GM12891 (cell line): ENCODE data around the gene GOLGA2.

Source experiments
- DNase-seq: peaks from one replicate; pipeline ENCODE4 v3.0.0; 2011; ENCODE audit warnings: low spot score; ENCODE audit not compliant: insufficient read length
- FAIRE-seq: peaks from 2 replicates; lab custom pipeline; 2011; peaks lifted over from hg19 to GRCh38; lab: Jason Lieb, UNC
- PAX5 ChIP-seq: IDR thresholded peaks from 2 replicates; pipeline ENCODE4 v1.6.1; 2011; ENCODE audit warnings: low read length, moderate library complexity, mild to moderate bottlenecking; ENCODE audit not compliant: insufficient read depth, severe bottlenecking
- POLR2A ChIP-seq: IDR thresholded peaks from 2 replicates; pipeline ENCODE4 v1.6.1; 2011; ENCODE audit warnings: low read depth, low read length, control low read depth
- POLR2AphosphoS5 ChIP-seq: IDR thresholded peaks from 2 replicates; pipeline ENCODE4 v1.6.1; 2011; ENCODE audit warnings: low read depth, low read length, control low read depth
- POU2F2 ChIP-seq: IDR thresholded peaks from 2 replicates; pipeline ENCODE4 v1.6.1; 2011; ENCODE audit warnings: low read depth, mild to moderate bottlenecking, control low read depth, low read length, moderate library complexity
- SPI1 ChIP-seq: IDR thresholded peaks from 2 replicates; pipeline ENCODE4 v1.6.1; 2011; ENCODE audit warnings: low read depth, low read length, control low read depth
- TAF1 ChIP-seq: IDR thresholded peaks from 2 replicates; pipeline ENCODE4 v1.6.1; 2011; ENCODE audit warnings: low read depth, low read length, control low read depth

GOLGA2 gene

DNA sequence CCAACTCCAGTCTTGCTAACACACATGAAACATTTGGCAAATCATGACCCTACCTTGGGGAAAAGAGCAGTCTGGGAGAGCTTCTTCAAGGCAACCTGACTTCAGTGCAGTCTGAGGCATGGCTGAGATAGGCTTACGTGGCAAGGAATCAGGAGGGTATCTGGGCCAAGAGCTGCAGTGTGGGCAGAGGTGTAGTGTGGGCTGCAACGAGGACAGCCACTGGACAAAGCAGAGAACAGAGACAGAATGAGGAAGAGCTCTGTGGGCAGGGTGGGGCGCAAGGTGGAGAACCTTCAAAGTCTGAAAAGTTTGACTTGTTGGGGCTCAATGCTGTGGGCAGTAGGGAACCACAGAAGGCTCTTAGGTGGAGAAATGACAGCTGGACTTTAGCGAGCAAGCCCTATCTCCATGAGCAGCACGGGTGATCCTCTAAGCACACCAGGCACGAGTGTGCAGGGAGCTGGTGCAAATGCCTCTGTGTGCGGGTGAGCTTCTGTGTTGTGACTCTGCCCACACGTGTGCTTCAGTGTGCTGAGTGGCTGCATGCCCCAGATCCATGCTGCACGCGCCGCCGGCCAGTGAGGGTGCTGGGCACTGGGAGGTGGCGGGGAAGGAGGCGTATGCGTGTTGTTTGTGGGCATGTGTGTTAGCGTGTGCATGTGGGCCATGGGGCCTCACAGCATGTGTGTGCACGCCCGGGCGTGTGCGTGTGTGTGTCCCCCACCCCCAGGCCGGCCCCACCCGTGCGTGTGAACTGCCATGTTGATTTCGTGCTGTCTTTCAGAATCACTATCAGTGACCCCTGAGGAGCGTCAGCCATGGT is 23.3 kb downstream of the GOLGA2 start:
- no peak for FAIRE-seq
- DNase-seq: no peak
- TF ChIP-seq TAF1 (no peak), POLR2AphosphoS5 (no peak), POLR2A (no peak), POU2F2 (no peak), SPI1 (no peak), PAX5 (no peak)

DNA sequence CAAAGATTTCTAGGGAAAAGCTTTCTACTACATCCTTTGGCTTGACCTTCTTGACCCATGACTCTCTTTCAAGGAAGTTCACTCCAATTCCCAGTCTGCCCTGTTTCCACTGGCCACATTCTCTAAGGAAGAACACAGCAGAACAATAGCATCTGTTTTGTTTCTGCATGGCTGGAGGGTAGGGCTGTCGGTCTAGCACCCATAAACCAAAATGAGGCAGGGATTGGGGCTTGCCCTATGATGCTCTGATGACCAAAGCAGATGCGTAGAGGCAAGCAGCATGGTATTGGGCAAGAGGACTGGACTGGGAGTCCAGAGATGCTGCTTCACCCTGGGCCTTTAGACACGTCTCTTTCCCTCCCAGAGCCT is 24.1 kb downstream of the GOLGA2 start:
- FAIRE-seq: no peak
- TF ChIP-seq TAF1: no peak
- no peak for TF ChIP-seq SPI1
- no peak for TF ChIP-seq PAX5
- TF ChIP-seq POLR2AphosphoS5: no peak
- TF ChIP-seq POU2F2: no peak
- TF ChIP-seq POLR2A: no peak
- no peak for DNase-seq

GRCh38 chr9:128250839-128251731 is 24.7 kb downstream of the GOLGA2 start:
- TF ChIP-seq POLR2A (no peak), POLR2AphosphoS5 (no peak), POU2F2 (no peak), TAF1 (no peak), SPI1 (no peak), PAX5 (no peak)
- DNase-seq (no peak), FAIRE-seq (no peak)

DNA sequence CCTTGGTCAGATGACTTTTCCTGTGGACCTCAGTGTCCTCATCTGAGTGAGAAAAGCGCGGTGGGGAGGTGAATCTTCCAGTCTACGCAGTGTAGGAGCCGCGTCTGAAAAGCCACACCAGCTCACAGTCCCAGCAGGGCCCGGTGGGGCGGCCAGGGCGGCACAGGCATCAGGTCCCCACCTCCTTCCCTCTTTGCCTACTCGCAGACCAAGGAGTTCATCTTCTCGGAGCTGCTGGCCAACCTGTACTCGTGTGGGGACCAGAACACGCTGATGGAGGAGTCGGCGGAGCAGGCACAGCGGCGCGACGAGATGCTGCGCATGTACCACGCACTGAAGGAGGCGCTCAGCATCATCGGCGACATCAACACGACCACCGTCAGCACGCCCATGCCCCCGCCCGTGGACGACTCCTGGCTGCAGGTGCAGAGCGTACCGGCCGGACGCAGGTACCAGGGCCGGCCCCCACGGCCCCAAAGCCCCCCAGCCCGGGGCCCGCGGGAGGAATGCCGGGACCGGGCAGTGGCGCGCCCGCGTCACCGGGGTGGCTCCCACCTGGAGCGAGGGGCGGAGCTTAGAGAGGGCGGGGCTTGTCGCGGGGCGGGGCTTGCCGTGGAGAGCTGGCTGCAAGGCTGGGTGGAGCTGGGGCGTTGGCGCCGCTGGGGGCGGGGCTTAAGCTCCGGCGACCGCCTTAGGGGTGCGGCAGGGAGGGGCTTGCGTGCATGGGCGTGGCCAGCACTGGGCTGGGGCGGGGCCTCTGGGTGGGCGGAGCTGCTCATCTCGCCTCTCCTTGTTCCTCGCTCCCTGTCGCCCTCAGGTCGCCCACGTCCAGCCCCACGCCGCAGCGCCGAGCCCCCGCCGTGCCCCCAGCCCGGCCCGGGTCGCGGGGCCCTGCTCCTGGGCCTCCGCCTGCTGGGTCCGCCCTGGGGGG is 25.6 kb downstream of the GOLGA2 start:
- TF ChIP-seq POLR2AphosphoS5: no peak
- TF ChIP-seq POLR2A: no peak
- TF ChIP-seq PAX5: no peak
- TF ChIP-seq TAF1: no peak
- TF ChIP-seq SPI1: no peak
- no peak for TF ChIP-seq POU2F2
- peak; percentile 60 for FAIRE-seq
- peak; percentile 94 for DNase-seq

DNA sequence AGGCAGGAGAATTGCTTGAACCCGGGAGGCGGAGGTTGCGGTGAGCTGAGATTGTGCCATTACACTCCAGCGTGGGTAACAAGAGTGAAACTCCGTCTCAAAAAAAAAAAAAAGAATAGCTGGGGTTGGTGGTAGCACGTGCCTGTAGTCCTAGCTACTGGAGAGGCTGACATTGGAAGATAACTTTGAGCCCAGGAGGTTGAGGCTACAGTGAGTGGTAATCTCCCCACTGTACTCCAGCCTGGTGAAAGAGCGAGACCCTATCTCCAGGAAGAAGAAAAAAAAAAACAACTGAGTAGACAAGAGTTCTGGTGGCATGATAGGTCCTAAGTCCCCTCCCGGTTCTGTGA is 26.3 kb downstream of the GOLGA2 start:
- DNase-seq (no peak), FAIRE-seq (no peak)
- TF ChIP-seq TAF1 (no peak), PAX5 (no peak), POU2F2 (no peak), POLR2A (no peak), POLR2AphosphoS5 (no peak), SPI1 (no peak)

GRCh38 chr9:128247226-128247803 is 28.5 kb downstream of the GOLGA2 start:
- DNase-seq (no peak), FAIRE-seq (no peak)
- TF ChIP-seq SPI1: no peak
- no peak for TF ChIP-seq POU2F2
- TF ChIP-seq PAX5: no peak
- TF ChIP-seq POLR2AphosphoS5: no peak
- TF ChIP-seq TAF1: no peak
- TF ChIP-seq POLR2A: no peak

GRCh38 chr9:128246471-128246870 is 29.3 kb downstream of the GOLGA2 start:
- FAIRE-seq (no peak), DNase-seq (no peak)
- TF ChIP-seq POLR2A (no peak), PAX5 (no peak), POLR2AphosphoS5 (no peak), POU2F2 (no peak)

GRCh38 chr9:128245421-128246151 is 30.2 kb downstream of the GOLGA2 start:
- FAIRE-seq (no peak), DNase-seq (no peak)
- no peak for TF ChIP-seq TAF1
- no peak for TF ChIP-seq POU2F2
- TF ChIP-seq POLR2AphosphoS5: no peak
- TF ChIP-seq SPI1: no peak
- no peak for TF ChIP-seq POLR2A
- no peak for TF ChIP-seq PAX5
